Central memory CD8-positive, alpha-beta T cell (primary cell): ENCODE data around the gene STAC.
"Not testable (repeated sequence)": the region's sequence is repeated elsewhere in the genome, so short reads cannot be mapped to it uniquely, and the experiment has no call there.

Experiments
- ATAC-seq: fragments of 150-1000 bp; cut with Tn5 transposase; replicated peaks from 2 replicates; pipeline ENCODE4 v1.10.0; 2022; ENCODE audit warnings: mild to moderate bottlenecking, moderate FRiP score, moderate number of reproducible peaks; ENCODE audit not compliant: poor library complexity, severe bottlenecking; ENCODE audit errors: extremely low read depth
- DNase-seq, 2 donors: peaks; one replicate each; pipeline ENCODE4 v3.0.0; 2021; ENCODE audit warnings: low spot score in 2 of 2
- H3K27ac Mint-ChIP-seq: one replicate; pipeline ENCODE4 v1.8.0; 2022; ENCODE audit warnings: low read depth, mild to moderate bottlenecking, moderate library complexity, mixed read lengths
- H3K27me3 Mint-ChIP-seq: one replicate; pipeline ENCODE4 v1.8.0; 2022; ENCODE audit warnings: mixed read lengths
- H3K36me3 Mint-ChIP-seq: one replicate; pipeline ENCODE4 v1.8.0; 2022; ENCODE audit warnings: mild to moderate bottlenecking, moderate library complexity, mixed read lengths; ENCODE audit not compliant: insufficient read depth
- H3K4me1 Mint-ChIP-seq: one replicate; pipeline ENCODE4 v1.8.0; 2022; ENCODE audit warnings: mixed read lengths
- H3K4me3 Mint-ChIP-seq: one replicate; pipeline ENCODE4 v1.8.0; 2022; ENCODE audit warnings: mild to moderate bottlenecking, moderate library complexity, mixed read lengths
- H3K9me3 Mint-ChIP-seq: one replicate; pipeline ENCODE4 v1.8.0; 2022; ENCODE audit warnings: mixed read lengths

Gene STAC

DNA sequence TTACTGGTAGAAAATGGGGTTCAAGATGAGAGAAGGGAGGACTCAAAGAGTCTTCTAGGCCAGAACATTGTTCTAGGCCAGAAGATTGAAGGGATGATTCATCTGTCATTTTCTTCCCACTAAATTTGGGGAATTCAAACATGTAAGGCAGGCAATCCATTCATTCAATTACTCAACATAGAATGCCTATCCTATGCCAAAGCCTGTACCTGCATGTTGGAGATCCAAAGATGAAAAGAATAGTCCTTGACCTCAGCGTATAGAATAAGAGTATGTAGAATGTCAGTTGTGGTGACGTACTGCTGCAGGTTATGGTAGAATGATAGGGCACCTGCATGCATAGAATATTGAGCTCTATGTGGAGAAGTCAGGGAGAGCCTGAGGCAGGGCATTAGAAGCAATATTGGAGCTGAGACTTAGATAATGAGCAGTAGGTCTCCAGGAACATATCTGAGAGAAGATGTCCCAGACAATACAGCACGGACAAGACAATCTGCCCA, 49.7 kb downstream of the STAC start:
- Mint-ChIP-seq H3K4me1 (no peaks in the 10 kb centered on the region), H3K4me3 (no peak overlapping the region), H3K27ac (no peak overlapping the region), H3K36me3 (no peaks in the 10 kb centered on the region), H3K9me3 (no peaks in the 10 kb centered on the region), H3K27me3 (no peaks in the 10 kb centered on the region)
- no peak for DNase-seq
- no peak for ATAC-seq

DNA sequence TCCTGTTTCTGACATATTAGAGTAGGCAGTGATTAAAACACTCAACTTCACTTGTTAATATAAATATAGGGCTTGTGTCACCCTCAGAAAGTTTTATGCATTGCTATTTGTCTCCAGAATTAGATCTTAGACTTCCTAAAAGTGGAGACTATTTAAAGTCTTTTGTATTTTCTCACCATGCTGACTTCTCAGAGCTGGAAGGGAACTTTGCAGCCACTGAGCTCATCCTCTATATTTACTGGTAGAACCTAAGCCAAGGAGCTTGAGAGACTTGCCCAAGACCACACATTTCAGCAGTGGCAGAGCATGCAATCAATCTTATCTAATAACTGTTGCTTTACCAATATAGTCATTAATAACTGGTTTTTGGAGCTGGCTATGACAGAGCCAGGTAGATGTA, 53.2 kb downstream of the STAC start:
- no peak overlapping the region for H3K4me3 Mint-ChIP-seq
- no peaks in the 10 kb centered on the region for H3K36me3 Mint-ChIP-seq
- H3K4me1 Mint-ChIP-seq: no peaks in the 10 kb centered on the region
- no peak overlapping the region for H3K27ac Mint-ChIP-seq
- no peaks in the 10 kb centered on the region for H3K27me3 Mint-ChIP-seq
- DNase-seq (no peak), ATAC-seq (no peak)
- no peaks in the 10 kb centered on the region for H3K9me3 Mint-ChIP-seq

DNA sequence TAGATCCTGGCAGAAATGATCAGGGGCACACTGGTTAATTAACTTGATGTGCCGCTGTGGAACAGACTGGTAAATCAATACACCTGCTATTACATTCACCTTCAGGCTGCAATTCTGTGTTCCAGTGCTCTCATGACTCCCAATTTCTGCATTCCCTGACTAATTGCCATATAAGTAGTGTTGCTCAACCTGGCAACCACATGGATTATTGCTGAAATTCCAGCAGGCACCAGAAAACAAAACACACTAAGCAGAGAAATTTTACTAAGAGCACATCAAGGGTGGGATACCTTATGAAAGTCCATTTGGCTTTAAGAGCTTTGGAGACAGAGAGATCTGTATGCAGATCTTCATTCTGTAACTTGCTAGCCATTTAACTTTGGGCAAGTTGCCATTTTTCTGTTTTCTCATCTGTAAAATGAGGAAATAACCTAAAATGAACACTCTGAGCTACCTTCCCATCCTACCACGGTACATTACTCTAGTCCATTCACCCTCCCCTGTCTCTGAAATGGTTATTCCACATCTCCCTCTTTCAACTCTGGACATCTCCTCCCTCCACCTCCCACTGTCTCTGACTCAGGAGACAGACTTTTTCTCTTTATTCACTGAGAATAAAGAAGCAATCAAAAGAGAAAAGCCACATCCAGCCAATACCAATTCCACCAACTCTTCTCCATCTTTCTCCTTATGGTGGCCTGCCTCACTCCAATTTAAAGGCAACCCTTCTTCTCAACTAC, 54.6 kb downstream of the STAC start:
- Mint-ChIP-seq H3K4me1 (no peaks in the 10 kb centered on the region), H3K4me3 (no peak overlapping the region), H3K36me3 (no peaks in the 10 kb centered on the region), H3K9me3 (no peaks in the 10 kb centered on the region), H3K27ac (no peak overlapping the region), H3K27me3 (no peaks in the 10 kb centered on the region)
- no peak for ATAC-seq
- DNase-seq: no peak

DNA sequence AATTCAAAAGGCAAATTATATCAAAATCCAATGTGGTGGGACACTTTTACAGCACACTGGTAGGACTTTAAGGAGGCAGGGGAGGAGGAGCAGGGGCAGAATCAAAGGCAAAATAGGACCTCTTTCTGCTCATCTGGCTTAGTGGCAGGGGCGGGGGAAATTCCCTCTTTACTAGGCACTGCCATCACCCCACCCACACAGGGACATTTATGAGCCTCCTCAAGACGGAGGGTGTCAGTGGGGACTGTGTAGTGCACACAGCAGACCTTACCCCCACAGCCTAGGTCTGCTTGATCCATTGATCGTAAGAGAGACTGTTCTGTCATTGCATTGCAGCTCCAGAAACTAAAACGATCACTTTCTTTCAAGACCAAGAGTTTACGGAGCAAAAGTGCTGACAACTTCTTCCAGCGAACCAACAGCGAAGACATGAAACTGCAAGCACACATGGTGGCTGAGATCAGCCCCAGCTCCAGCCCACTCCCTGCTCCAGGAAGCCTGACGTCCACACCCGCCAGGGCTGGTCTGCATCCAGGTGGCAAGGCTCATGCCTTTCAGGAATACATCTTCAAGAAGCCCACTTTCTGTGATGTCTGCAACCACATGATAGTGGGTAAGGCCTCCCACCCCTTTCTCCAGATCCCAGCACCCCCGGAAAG, 62.9 kb downstream of the STAC start:
- no peak for ATAC-seq
- Mint-ChIP-seq H3K4me1 (no peaks in the 10 kb centered on the region), H3K9me3 (peaks cover 6% of the 10 kb centered on the region)

DNA sequence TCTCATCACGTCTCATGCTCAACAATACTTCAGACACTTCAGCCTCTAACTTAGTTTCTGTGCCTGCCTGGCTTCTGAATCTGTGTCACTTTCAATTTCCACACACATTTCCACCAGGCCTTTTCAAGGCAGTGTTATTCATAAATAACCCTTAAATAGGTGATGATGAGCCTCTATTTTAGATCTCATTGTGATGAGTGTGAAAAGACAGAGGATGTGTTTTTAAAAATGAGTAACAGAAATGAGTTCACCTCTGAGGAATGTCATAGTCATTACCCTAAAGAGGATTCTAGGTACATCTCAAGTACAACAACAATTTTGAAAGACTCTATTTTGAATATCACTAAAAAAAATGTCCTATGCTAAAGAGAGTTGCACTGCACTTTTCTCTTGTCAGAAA, 64.6 kb downstream of the STAC start:
- H3K27me3 Mint-ChIP-seq: no peaks in the 10 kb centered on the region
- ATAC-seq: no peak
- no peak overlapping the region for H3K4me3 Mint-ChIP-seq
- DNase-seq: no peak
- no peaks in the 10 kb centered on the region for H3K36me3 Mint-ChIP-seq
- no peaks in the 10 kb centered on the region for H3K4me1 Mint-ChIP-seq
- peaks cover 6% of the 10 kb centered on the region for H3K9me3 Mint-ChIP-seq
- H3K27ac Mint-ChIP-seq: no peak overlapping the region

More for the DNA sequence above, 62.9 kb downstream of the STAC start:
- H3K27ac Mint-ChIP-seq: no peak overlapping the region
- no peak for DNase-seq
- H3K27me3 Mint-ChIP-seq: no peaks in the 10 kb centered on the region
- H3K36me3 Mint-ChIP-seq: no peaks in the 10 kb centered on the region
- H3K4me3 Mint-ChIP-seq: no peak overlapping the region

DNA sequence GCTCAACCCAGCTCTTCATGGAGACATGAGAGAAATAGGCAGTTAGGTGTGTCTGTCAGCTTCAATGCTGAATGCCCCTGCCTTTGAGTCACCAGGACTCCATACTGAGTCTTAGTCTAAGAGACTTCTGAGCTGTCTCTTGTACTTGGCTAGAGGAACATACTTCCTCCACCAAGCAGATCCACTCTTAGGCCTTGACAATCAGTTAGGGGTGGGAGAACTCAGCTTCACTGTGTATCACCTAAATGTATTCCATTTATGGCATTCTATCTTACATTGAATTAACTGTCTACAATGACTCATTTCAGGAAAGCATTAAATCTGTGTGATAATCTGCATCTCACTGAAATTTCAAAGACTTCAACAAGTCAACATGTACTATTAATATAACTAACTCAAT, 66.0 kb downstream of the STAC start:
- no peak overlapping the region for H3K4me3 Mint-ChIP-seq
- H3K36me3 Mint-ChIP-seq: no peaks in the 10 kb centered on the region
- H3K4me1 Mint-ChIP-seq: no peaks in the 10 kb centered on the region
- no peak overlapping the region for H3K27ac Mint-ChIP-seq
- ATAC-seq (no peak), DNase-seq (no peak)
- no peaks in the 10 kb centered on the region for H3K27me3 Mint-ChIP-seq
- H3K9me3 Mint-ChIP-seq: peaks cover 6% of the 10 kb centered on the region

DNA sequence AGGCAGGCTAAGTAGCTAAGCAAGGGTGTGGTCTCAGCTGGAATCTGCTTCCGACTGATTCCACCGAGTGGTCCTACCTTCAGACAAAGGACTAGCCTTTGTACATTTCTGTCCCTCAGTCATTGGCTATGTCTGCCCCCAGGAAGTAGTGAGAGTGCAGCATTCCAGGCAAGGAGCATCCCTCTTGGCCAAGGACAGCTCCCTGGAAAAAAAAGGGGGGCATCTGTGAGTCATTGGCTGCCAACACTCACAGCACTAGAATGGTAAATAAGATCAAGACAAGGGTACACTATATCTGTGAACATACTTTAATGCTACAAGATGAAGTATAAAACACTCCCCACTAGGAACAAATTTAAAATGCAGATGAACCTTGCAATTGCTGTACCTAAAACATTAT, 66.8 kb downstream of the STAC start:
- H3K4me3 Mint-ChIP-seq: no peak overlapping the region
- ATAC-seq: no peak
- DNase-seq: no peak
- H3K27me3 Mint-ChIP-seq: no peaks in the 10 kb centered on the region
- no peaks in the 10 kb centered on the region for H3K4me1 Mint-ChIP-seq
- no peak overlapping the region for H3K27ac Mint-ChIP-seq
- peaks cover 4% of the 10 kb centered on the region for H3K9me3 Mint-ChIP-seq
- H3K36me3 Mint-ChIP-seq: no peaks in the 10 kb centered on the region

DNA sequence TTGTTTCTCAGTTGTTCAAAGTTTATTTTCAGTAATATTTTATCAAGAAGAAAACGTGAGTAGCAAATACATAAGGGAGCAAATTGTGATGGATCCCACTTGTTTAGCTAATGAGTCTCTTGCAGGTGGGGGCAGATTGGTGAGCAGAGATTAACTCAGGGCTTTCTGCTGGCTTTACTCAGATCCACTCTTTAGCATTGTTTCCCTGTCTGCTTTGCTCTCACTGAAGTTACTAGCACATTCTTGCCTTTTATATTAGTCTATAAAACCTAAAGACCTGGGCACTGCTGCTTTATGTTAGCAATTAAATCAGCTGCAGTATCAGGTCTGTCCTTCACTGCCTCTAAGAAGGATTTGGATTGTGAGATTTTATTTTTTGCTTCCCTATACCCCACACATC, 71.5 kb downstream of the STAC start:
- DNase-seq (no peak), ATAC-seq (no peak)
- H3K9me3 Mint-ChIP-seq: no peaks in the 10 kb centered on the region
- no peaks in the 10 kb centered on the region for H3K4me1 Mint-ChIP-seq
- H3K36me3 Mint-ChIP-seq: no peaks in the 10 kb centered on the region
- H3K4me3 Mint-ChIP-seq: no peak overlapping the region
- H3K27me3 Mint-ChIP-seq: no peaks in the 10 kb centered on the region
- H3K27ac Mint-ChIP-seq: no peak overlapping the region

DNA sequence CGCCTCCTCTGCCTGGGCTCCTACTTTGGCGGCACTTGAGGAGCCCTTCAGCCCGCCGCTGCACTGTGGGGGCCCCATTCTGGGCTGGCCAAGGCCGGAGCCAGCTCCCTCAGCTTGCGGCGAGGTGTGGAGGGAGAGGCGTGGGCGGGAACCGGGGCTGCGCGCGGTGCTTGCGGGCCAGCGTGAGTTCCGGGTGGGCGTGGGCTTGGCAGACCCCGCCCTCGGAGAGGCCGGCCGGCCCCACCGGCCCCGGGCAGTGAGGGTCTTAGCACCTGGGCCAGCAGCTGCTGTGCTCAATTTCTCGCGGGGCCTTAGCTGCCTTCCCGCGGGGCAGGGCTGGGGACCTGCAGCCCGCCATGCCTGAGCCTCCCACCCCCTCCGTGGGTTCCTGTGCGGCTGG, 72.9 kb downstream of the STAC start:
- H3K4me1 Mint-ChIP-seq, H3K9me3 Mint-ChIP-seq, DNase-seq, H3K36me3 Mint-ChIP-seq, ATAC-seq, H3K27me3 Mint-ChIP-seq, H3K4me3 Mint-ChIP-seq, H3K27ac Mint-ChIP-seq: not testable (repeated sequence)

DNA sequence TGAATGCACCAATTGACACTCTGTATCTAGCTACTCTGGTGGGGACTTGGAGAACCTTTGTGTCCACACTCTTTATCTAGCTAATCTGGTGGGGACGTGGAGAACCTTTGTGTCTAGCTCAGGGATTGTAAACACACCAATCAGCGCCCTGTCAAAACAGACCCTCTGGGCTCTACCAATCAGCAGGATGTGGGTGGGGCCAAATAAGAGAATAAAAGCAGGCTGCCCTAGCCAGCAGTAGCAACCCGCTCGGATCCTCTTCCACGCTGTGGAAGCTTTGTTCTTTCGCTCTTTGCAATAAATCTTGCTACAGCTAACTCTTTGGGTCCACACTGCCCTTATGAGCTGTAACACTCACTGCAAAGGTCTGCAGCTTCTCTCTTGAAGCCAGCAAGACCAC, 73.6 kb downstream of the STAC start:
- H3K4me1 Mint-ChIP-seq, H3K27ac Mint-ChIP-seq, H3K27me3 Mint-ChIP-seq, ATAC-seq, H3K9me3 Mint-ChIP-seq, DNase-seq, H3K36me3 Mint-ChIP-seq, H3K4me3 Mint-ChIP-seq: not testable (repeated sequence)

DNA sequence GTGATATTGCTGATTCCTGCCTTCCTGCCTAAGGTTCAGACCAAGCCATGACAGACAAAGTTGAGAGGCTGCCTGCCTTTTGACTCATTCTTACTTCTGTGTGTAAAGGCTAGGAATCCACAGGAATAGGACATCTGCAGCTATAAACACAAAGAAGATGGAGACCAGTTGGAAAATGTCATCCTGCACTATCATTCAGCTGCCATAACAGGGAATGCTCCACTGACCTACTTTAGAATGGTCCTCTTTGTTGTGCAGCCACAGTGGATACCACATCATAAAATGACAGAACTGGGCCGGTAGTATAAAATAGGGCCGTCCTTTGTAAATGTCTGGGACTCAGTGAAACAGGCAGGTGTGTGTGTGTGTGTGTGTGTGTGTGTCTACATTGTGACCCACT, 75.1 kb downstream of the STAC start:
- no peak for DNase-seq
- Mint-ChIP-seq H3K9me3 (no peaks in the 10 kb centered on the region), H3K27me3 (no peaks in the 10 kb centered on the region), H3K4me1 (no peaks in the 10 kb centered on the region), H3K27ac (no peak overlapping the region), H3K36me3 (no peaks in the 10 kb centered on the region), H3K4me3 (no peak overlapping the region)
- no peak for ATAC-seq

DNA sequence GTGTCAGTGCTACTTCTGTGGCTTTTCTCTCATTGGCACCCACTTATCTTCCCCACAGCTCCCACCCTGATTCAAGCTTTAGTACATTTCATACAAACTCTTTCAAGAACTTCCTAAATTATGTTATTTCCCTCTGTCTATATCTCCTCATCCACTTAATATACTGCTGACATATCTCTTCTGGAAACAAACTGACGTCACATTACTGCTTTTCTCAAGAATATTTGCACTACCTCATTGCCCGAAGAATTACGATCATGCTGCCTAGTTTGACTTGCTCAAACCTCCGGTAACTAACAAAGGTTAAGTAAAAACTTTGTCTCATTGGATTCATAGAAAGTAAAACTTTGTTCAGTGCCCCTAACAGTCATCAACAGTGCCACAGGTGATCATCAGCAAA, 76.5 kb downstream of the STAC start:
- H3K4me3 Mint-ChIP-seq: no peak overlapping the region
- no peaks in the 10 kb centered on the region for H3K4me1 Mint-ChIP-seq
- H3K27me3 Mint-ChIP-seq: no peaks in the 10 kb centered on the region
- DNase-seq (no peak), ATAC-seq (no peak)
- peaks cover 7% of the 10 kb centered on the region for H3K9me3 Mint-ChIP-seq
- H3K27ac Mint-ChIP-seq: no peak overlapping the region
- no peaks in the 10 kb centered on the region for H3K36me3 Mint-ChIP-seq

DNA sequence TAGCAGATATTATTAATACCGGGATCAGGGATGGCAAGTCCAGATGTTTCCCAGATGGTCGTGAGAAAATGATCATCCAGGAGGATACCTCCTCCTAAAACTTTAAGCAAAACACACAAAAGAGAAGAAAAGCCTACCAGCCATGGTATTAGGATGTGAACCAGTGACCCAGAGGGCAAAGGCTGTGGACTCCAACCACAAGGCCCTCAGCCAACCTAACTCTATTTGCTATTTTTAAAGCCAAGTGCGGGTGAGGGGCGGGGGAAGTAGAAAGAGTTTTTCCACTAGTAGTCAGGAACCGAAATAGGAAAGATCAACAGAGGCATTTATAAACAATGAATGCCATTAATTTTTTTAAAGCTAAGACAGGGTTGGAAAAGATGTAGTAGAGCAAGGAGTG, 77.4 kb downstream of the STAC start:
- no peak overlapping the region for H3K27ac Mint-ChIP-seq
- no peak overlapping the region for H3K4me3 Mint-ChIP-seq
- H3K9me3 Mint-ChIP-seq: peaks cover 8% of the 10 kb centered on the region
- ATAC-seq (no peak), DNase-seq (no peak)
- H3K27me3 Mint-ChIP-seq: no peaks in the 10 kb centered on the region
- no peaks in the 10 kb centered on the region for H3K4me1 Mint-ChIP-seq
- H3K36me3 Mint-ChIP-seq: no peaks in the 10 kb centered on the region
